GM21786 (cell line): ENCODE measurements around the gene RYR3.

Experiments used
- ATAC-seq: cut with Tn5 transposase; IDR thresholded peaks from one replicate; pipeline ENCODE4 v1.9.1; 2021; ENCODE audit not compliant: unreplicated experiment

The RYR3 gene

DNA sequence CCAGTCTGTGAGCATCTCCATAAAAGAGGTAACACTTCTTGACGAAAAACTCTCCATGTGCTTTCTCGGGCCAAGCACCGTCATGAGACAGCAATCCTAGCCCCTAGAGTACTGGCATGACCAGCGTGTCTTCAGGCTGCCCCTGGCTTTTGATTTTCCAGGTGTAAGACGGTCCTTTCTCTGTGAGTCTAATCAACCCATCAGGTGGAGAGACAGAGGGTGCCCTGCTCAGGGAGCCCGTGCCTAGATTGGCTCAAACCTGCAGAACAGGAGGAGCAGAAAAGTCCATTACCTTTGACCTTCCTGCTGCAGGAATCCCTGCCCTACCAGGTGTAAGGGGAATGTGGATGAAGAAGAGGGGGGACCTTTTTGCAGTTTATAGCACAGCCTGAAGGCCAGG, 548.1 kb downstream of the RYR3 start:
- ATAC-seq: no peak

DNA sequence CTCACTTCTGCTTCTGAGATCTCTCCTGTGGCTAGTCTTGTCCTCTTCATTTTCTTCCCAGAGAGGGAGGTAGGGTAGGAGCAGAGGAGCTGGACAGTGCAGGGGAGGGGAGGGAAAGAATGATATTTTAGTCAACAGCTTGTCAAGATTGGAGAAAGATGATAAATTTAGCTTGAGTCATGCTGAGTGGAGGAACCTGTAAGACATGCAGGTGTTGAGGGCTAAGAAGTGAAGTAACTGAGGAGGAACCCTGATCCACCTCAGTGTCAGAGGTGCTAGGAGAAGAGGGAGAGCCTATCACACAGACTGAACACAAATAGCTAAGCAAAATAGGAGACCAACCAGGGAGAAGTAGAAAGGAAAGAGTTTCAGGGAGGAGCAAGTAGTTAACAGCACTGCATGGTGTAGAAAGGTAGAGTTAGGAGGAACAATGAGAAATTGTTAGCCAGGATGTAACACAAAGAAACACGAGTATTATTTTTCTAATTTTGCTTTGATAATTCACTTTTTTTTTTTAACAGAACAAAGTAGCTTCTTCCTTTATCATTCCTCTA, 549.3 kb downstream of the RYR3 start:
- no peak for ATAC-seq

DNA sequence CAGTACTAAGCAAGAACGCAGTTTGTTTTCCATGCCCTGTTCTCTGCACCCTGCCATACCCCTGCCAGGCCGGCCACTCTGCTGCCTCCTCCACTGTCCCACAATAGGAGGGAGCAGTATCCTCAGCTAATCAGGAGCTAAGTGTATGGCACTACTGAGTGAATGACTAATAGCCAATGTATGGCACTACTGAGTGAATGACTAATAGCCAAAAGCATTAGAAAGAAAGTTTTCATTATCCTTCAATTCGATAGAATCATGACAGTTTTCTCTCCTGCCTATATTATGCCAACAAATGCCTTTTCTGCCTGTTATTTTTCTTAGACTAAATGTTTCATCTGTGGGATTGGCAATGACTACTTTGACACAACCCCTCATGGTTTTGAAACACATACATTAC, 550.0 kb downstream of the RYR3 start:
- ATAC-seq: no peak

- no peak for ATAC-seq
These were observed 553.8 kb downstream of the RYR3 start for GRCh38 chr15:33864360-33865075.

GRCh38 chr15:33865416-33865815, 554.6 kb downstream of the RYR3 start:
- ATAC-seq: no peak

GRCh38 chr15:33866101-33866737, 555.5 kb downstream of the RYR3 start:
- no peak for ATAC-seq

- ATAC-seq: no peak
These were observed 561.2 kb downstream of the RYR3 start for GRCh38 chr15:33871980-33872379.

GRCh38 chr15:33872416-33873106, 561.8 kb downstream of the RYR3 start:
- no peak for ATAC-seq

- no peak for ATAC-seq
These were observed 563.4 kb downstream of the RYR3 start for GRCh38 chr15:33874156-33874555.

DNA sequence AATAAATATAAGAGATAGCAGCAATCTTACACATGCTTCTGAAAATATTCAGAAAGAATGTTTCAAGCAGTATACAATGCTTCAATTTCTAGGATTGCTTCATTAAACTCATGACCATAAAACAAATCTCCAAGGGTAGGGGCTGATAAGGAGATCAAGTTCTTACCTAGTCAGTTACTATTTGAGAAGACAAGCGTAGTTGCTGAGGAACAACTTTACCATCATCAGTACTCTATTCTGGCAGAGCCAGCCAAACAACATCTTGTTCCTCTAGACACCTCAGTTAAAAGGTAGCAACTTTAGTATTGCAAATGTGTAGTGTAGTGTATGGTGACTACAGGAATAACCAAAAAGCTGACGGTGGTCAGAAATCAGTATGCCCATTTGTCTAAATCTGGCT, 572.2 kb downstream of the RYR3 start:
- ATAC-seq: no peak

DNA sequence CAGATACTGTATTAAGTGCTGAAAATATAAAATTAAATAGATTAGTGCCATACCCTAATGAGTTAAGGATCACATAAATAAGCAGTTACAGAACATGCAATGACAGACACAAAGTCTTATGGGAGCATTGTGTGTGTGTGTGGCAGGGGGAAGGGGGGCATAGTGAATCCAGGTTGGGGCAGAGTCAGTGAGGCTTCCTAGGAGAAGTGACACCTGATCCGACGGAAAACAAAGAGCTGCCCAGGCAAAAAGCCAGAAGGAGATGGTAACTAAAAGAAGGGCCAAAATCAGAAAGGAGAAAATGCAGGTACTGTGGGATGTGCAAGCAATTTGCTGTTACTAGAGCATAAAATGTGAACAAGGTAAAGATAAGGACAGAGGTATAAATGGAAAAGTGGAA, 577.4 kb downstream of the RYR3 start:
- no peak for ATAC-seq

- no peak for ATAC-seq
These were observed 583.4 kb downstream of the RYR3 start for GRCh38 chr15:33894193-33894592.

GRCh38 chr15:33902043-33902442, 591.3 kb downstream of the RYR3 start:
- ATAC-seq: no peak

DNA sequence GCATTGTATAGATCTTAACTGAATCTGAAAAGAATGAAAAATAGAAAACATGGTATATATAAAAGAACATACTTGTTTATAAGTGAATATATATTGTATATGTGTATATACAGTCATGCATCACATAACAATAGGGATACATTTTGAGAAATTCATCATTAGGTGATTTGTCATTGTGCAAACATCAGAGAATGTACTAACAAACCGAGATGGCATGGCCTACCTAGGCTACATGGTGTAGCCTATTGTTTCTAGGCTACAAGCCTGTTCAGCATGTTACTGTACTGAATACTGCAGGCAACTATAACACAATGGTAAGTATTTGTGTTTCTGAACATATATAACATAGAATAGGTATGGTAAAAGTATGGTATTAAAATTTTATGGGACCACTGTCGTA, 592.9 kb downstream of the RYR3 start:
- ATAC-seq: no peak

DNA sequence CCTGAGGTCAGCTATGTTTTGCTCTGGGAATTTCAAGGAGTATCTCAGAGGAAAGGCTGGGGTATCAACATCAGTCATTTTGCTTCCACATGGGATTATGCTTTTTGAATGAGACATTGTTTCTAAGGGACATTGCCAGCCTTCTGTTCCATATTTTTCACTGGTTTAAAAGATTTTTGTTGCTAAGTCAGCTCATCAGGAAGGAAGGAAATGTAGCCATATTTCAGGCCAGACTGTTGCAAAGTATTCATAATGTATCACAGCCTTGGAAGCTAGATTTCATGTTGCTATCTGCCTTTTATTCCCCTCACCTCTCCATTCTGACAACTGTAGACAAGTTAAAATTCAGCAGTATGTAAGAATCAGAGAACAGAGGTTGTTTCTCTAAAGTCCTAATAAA, 596.6 kb downstream of the RYR3 start:
- no peak for ATAC-seq

DNA sequence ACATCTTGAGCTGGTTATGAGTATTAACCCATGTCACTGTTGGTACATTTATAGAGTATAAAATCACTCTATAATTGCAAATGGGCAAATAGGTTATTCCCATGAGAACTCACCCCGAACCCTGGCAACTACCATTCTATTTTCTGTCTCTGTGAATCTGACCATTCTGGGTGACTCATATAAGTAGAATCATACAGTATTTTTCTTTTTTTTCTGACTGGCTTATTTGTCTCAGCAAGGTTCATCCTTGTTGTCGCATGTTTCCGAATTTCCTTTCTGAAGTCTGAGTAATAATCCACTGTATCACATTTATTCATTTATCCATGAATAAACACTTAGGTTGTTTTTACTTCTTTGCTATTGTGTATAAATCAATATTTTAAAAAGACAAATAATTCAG, 597.6 kb downstream of the RYR3 start:
- no peak for ATAC-seq

GRCh38 chr15:33910741-33911140, 600.0 kb downstream of the RYR3 start:
- ATAC-seq: no peak

GRCh38 chr15:33912326-33912725, 601.6 kb downstream of the RYR3 start:
- ATAC-seq: no peak

- ATAC-seq: no peak
These were observed 602.7 kb downstream of the RYR3 start for GRCh38 chr15:33913459-33913858.
